GM23338 (cell line): ENCODE data around the gene RAD51B. TPM values are rescaled to one million over a fixed set of nuclear protein-coding genes. Genes with fewer than 3 reads are reported as not detected.

ENCODE experiments used
- ATAC-seq: fragments of 200-7000 bp; cut with Tn5 transposase; 3 replicates; pipeline ENCODE4 v1.9.1; 2020
- DNase-seq: peaks from one replicate; pipeline ENCODE4 v3.0.0-alpha.2; 2015; ENCODE audit warnings: low spot score
- H2AFZ ChIP-seq: fragments of 200-600 bp; sonication (generic); 2 replicates; pipeline ENCODE4 v1.8.0; 2016; ENCODE audit warnings: antibody characterized with exemption, mild to moderate bottlenecking, moderate library complexity
- H3F3A ChIP-seq: fragments of 200-600 bp; sonication (generic); replicated peaks from 2 replicates; pipeline ENCODE4 v1.8.0; 2017; ENCODE audit warnings: antibody characterized with exemption, mixed run types, low read depth
- H3K27ac ChIP-seq: fragments of 200-600 bp; sonication (generic); 2 replicates; pipeline ENCODE4 v1.6.1; 2016; ENCODE audit warnings: low read depth
- H3K27me3 ChIP-seq: fragments of 200-600 bp; sonication (generic); 2 replicates; pipeline ENCODE4 v1.8.0; 2016; ENCODE audit warnings: mild to moderate bottlenecking, mixed run types, moderate library complexity; ENCODE audit not compliant: insufficient read depth
- H3K36me3 ChIP-seq: fragments of 200-600 bp; sonication (generic); 2 replicates; pipeline ENCODE4 v1.8.0; 2016; ENCODE audit warnings: mild to moderate bottlenecking; ENCODE audit not compliant: insufficient read depth
- H3K4me1 ChIP-seq: fragments of 200-600 bp; sonication (generic); 2 replicates; pipeline ENCODE4 v1.8.0; 2016; ENCODE audit warnings: mild to moderate bottlenecking, moderate library complexity; ENCODE audit not compliant: insufficient read depth
- H3K4me2 ChIP-seq: fragments of 200-600 bp; sonication (generic); 2 replicates; pipeline ENCODE4 v1.7.1; 2017; ENCODE audit warnings: mixed run types
- H3K4me3 ChIP-seq: fragments of 200-600 bp; sonication (generic); 2 replicates; pipeline ENCODE4 v1.6.1; 2016; ENCODE audit warnings: mixed run types
- H3K79me2 ChIP-seq: fragments of 200-600 bp; sonication (generic); replicated peaks from 2 replicates; pipeline ENCODE4 v1.8.0; 2017; ENCODE audit warnings: mild to moderate bottlenecking; ENCODE audit not compliant: insufficient read depth
- H3K9me2 ChIP-seq: fragments of 200-600 bp; sonication (generic); 2 replicates; pipeline ENCODE4 v1.8.0; 2017; ENCODE audit not compliant: insufficient read depth
- H4K20me1 ChIP-seq: fragments of 200-600 bp; sonication (generic); replicated peaks from 2 replicates; pipeline ENCODE4 v1.8.0; 2017; ENCODE audit warnings: mild to moderate bottlenecking; ENCODE audit not compliant: insufficient read depth
- H3K27ac Mint-ChIP-seq: 2 replicates; pipeline ENCODE4 v1.8.0; 2020; ENCODE audit warnings: inconsistent platforms, mild to moderate bottlenecking, moderate library complexity, mixed read lengths
- H3K27me3 Mint-ChIP-seq: 3 replicates; pipeline ENCODE4 v1.8.0; 2022; ENCODE audit warnings: low read depth, mild to moderate bottlenecking, moderate library complexity, mixed read lengths, inconsistent platforms; ENCODE audit not compliant: insufficient read depth, poor library complexity
- H3K36me3 Mint-ChIP-seq: 3 replicates; pipeline ENCODE4 v1.8.0; 2021; ENCODE audit warnings: low read depth, mild to moderate bottlenecking, inconsistent platforms, moderate library complexity, mixed read lengths
- H3K4me1 Mint-ChIP-seq: 3 replicates; pipeline ENCODE4 v1.8.0; 2020; ENCODE audit warnings: mild to moderate bottlenecking, inconsistent platforms, mixed read lengths
- H3K4me3 Mint-ChIP-seq: 3 replicates; pipeline ENCODE4 v1.8.0; 2021; ENCODE audit warnings: moderate library complexity, mild to moderate bottlenecking, inconsistent platforms, mixed read lengths
- H3K9me3 Mint-ChIP-seq: 3 replicates; pipeline ENCODE4 v1.8.0; 2020; ENCODE audit warnings: moderate library complexity, mild to moderate bottlenecking, inconsistent platforms, mixed read lengths
- EZH2 ChIP-seq: fragments of 200-600 bp; sonication (generic); IDR thresholded peaks from one replicate; pipeline ENCODE4 v1.8.0; 2017; ENCODE audit warnings: antibody characterized with exemption, mild to moderate bottlenecking, low read depth; ENCODE audit not compliant: unreplicated experiment
- EZH2phosphoT487 ChIP-seq: fragments of 200-600 bp; sonication (generic); IDR thresholded peaks from one replicate; pipeline ENCODE4 v1.8.1; 2018; ENCODE audit warnings: antibody characterized with exemption; ENCODE audit not compliant: unreplicated experiment
- JUNB ChIP-seq: IDR thresholded peaks from one replicate; pipeline ENCODE4 v1.6.1; 2016; ENCODE audit warnings: antibody characterized with exemption; ENCODE audit not compliant: unreplicated experiment
- NANOG ChIP-seq: IDR thresholded peaks from 2 replicates; pipeline ENCODE4 v1.6.1; 2016; ENCODE audit warnings: antibody characterized with exemption, borderline replicate concordance
- POLR2AphosphoS5 ChIP-seq: IDR thresholded peaks from 2 replicates; pipeline ENCODE4 v1.6.1; 2016; ENCODE audit warnings: antibody characterized with exemption, low read depth
- STAT1 ChIP-seq: IDR thresholded peaks from one replicate; pipeline ENCODE4 v1.6.1; 2016; ENCODE audit warnings: antibody characterized with exemption; ENCODE audit not compliant: unreplicated experiment
- ZNF114 ChIP-seq: fragments of 250-450 bp; sonication (Bioruptor Pico); IDR thresholded peaks from 2 replicates; pipeline ENCODE4 v1.5.0; 2020; ENCODE audit warnings: mild to moderate bottlenecking, moderate library complexity
- ZNF331 ChIP-seq: fragments of 250-450 bp; sonication (Bioruptor Pico); IDR thresholded peaks from 2 replicates; pipeline ENCODE4 v1.5.0; 2020; ENCODE audit warnings: low read depth, mild to moderate bottlenecking, moderate library complexity
- polyA plus RNA-seq: library from polyadenylated mRNA; unstranded; fragments of >200 nt; fragmentation: Nextera tagmentation; extraction: Ambion mirVana; gene quantifications from 2 replicates; pipeline ENCODE4 v1.2.1, GENCODE V29; 2016
- total RNA-seq: library from RNA; depleted of rRNA; stranded (reverse); fragments of >200 nt; shearing (Covaris generic); gene quantifications from 2 replicates; pipeline ENCODE4 v1.2.3, GENCODE V29; 2014
- TF ChIP-seq, protein P1 (sequence below), 2 experiments: fragments of 200-600 bp in 1 of 2; sonication (generic) in 1 of 2; conservative IDR thresholded peaks; 2 replicates each; pipeline versions ENCODE4 v1.5.1 to v1.6.1; 2016 to 2017; ENCODE audit warnings: antibody characterized with exemption in 2 of 2, low read depth in 2 of 2, mild to moderate bottlenecking in 2 of 2, moderate library complexity in 1 of 2
- TF ChIP-seq, protein P2 (sequence below): fragments of 250-450 bp; sonication (Bioruptor Pico); IDR thresholded peaks from 2 replicates; pipeline ENCODE4 v1.5.0; 2020; ENCODE audit warnings: mild to moderate bottlenecking, moderate library complexity
- TF ChIP-seq, protein P3 (sequence below): IDR thresholded peaks from one replicate; pipeline ENCODE4 v1.6.1; 2018; ENCODE audit warnings: antibody characterized with exemption; ENCODE audit not compliant: unreplicated experiment
- TF ChIP-seq, protein P4 (sequence below): IDR thresholded peaks from 2 replicates; pipeline ENCODE4 v1.6.1; 2016; ENCODE audit warnings: antibody characterized with exemption

Gene RAD51B
- total and polyA plus RNA-seq, 2 experiments from 2014 or later = 15.7 to 29.1 TPM

DNA sequence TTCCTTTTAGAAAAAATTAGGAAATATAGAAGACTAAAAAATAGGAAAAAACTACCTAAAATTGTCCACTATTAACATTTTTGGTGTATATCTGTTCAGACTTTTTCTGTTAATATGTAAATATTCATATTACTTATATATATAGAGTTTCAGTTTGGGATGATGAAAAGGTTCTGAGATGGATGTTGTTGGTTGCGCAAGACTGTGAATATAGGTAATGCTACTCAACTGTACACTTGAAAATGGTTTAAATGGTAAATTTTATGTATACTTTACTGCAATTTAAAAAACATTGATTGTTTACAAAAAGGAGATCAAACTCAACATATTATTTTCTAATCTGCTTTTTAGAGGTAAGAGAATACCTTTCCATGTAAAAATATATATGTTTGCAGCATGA is 200.9 kb downstream of the RAD51B start:
- H3K36me3 Mint-ChIP-seq = peaks cover 19% of the 10 kb centered on the region
- no peak overlapping the region for H3K4me3 Mint-ChIP-seq
- H3K27ac Mint-ChIP-seq = no peak overlapping the region
- Histone ChIP-seq H3F3A (no peaks in the 10 kb centered on the region), H3K4me3 (no peak overlapping the region), H3K79me2 (no peaks in the 10 kb centered on the region), H3K9me2 (no peaks in the 10 kb centered on the region), H4K20me1 (no peaks in the 10 kb centered on the region), H3K27ac (no peak overlapping the region), H3K4me2 (no peak overlapping the region), H2AFZ (no peak overlapping the region), H3K4me1 (no peaks in the 10 kb centered on the region), H3K36me3 (no peaks in the 10 kb centered on the region), H3K27me3 (no peaks in the 10 kb centered on the region)
- no peak for DNase-seq
- no peak for TF ChIP-seq STAT1
- TF ChIP-seq, protein P1, sequence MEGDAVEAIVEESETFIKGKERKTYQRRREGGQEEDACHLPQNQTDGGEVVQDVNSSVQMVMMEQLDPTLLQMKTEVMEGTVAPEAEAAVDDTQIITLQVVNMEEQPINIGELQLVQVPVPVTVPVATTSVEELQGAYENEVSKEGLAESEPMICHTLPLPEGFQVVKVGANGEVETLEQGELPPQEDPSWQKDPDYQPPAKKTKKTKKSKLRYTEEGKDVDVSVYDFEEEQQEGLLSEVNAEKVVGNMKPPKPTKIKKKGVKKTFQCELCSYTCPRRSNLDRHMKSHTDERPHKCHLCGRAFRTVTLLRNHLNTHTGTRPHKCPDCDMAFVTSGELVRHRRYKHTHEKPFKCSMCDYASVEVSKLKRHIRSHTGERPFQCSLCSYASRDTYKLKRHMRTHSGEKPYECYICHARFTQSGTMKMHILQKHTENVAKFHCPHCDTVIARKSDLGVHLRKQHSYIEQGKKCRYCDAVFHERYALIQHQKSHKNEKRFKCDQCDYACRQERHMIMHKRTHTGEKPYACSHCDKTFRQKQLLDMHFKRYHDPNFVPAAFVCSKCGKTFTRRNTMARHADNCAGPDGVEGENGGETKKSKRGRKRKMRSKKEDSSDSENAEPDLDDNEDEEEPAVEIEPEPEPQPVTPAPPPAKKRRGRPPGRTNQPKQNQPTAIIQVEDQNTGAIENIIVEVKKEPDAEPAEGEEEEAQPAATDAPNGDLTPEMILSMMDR (conservative IDR thresholded peaks at IDR 0.05; ENCODE audit: low read depth in 2 of 2) = no peak
- TF ChIP-seq EZH2phosphoT487 = no peak
- TF ChIP-seq NANOG = no peak
- no peak for TF ChIP-seq EZH2
- no peak for TF ChIP-seq ZNF331
- TF ChIP-seq, protein P2, sequence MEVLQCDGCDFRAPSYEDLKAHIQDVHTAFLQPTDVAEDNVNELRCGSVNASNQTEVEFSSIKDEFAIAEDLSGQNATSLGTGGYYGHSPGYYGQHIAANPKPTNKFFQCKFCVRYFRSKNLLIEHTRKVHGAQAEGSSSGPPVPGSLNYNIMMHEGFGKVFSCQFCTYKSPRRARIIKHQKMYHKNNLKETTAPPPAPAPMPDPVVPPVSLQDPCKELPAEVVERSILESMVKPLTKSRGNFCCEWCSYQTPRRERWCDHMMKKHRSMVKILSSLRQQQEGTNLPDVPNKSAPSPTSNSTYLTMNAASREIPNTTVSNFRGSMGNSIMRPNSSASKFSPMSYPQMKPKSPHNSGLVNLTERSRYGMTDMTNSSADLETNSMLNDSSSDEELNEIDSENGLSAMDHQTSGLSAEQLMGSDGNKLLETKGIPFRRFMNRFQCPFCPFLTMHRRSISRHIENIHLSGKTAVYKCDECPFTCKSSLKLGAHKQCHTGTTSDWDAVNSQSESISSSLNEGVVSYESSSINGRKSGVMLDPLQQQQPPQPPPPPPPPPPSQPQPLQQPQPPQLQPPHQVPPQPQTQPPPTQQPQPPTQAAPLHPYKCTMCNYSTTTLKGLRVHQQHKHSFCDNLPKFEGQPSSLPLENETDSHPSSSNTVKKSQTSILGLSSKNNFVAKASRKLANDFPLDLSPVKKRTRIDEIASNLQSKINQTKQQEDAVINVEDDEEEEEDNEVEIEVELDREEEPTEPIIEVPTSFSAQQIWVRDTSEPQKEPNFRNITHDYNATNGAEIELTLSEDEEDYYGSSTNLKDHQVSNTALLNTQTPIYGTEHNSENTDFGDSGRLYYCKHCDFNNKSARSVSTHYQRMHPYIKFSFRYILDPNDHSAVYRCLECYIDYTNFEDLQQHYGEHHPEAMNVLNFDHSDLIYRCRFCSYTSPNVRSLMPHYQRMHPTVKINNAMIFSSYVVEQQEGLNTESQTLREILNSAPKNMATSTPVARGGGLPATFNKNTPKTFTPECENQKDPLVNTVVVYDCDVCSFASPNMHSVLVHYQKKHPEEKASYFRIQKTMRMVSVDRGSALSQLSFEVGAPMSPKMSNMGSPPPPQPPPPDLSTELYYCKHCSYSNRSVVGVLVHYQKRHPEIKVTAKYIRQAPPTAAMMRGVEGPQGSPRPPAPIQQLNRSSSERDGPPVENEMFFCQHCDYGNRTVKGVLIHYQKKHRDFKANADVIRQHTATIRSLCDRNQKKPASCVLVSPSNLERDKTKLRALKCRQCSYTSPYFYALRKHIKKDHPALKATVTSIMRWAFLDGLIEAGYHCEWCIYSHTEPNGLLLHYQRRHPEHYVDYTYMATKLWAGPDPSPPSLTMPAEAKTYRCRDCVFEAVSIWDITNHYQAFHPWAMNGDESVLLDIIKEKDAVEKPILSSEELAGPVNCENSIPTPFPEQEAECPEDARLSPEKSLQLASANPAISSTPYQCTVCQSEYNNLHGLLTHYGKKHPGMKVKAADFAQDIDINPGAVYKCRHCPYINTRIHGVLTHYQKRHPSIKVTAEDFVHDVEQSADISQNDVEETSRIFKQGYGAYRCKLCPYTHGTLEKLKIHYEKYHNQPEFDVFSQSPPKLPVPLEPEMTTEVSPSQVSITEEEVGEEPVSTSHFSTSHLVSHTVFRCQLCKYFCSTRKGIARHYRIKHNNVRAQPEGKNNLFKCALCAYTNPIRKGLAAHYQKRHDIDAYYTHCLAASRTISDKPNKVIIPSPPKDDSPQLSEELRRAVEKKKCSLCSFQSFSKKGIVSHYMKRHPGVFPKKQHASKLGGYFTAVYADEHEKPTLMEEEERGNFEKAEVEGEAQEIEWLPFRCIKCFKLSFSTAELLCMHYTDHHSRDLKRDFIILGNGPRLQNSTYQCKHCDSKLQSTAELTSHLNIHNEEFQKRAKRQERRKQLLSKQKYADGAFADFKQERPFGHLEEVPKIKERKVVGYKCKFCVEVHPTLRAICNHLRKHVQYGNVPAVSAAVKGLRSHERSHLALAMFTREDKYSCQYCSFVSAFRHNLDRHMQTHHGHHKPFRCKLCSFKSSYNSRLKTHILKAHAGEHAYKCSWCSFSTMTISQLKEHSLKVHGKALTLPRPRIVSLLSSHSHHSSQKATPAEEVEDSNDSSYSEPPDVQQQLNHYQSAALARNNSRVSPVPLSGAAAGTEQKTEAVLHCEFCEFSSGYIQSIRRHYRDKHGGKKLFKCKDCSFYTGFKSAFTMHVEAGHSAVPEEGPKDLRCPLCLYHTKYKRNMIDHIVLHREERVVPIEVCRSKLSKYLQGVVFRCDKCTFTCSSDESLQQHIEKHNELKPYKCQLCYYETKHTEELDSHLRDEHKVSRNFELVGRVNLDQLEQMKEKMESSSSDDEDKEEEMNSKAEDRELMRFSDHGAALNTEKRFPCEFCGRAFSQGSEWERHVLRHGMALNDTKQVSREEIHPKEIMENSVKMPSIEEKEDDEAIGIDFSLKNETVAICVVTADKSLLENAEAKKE (CRISPR knock-in tag) = no peak
- TF ChIP-seq, protein P3, sequence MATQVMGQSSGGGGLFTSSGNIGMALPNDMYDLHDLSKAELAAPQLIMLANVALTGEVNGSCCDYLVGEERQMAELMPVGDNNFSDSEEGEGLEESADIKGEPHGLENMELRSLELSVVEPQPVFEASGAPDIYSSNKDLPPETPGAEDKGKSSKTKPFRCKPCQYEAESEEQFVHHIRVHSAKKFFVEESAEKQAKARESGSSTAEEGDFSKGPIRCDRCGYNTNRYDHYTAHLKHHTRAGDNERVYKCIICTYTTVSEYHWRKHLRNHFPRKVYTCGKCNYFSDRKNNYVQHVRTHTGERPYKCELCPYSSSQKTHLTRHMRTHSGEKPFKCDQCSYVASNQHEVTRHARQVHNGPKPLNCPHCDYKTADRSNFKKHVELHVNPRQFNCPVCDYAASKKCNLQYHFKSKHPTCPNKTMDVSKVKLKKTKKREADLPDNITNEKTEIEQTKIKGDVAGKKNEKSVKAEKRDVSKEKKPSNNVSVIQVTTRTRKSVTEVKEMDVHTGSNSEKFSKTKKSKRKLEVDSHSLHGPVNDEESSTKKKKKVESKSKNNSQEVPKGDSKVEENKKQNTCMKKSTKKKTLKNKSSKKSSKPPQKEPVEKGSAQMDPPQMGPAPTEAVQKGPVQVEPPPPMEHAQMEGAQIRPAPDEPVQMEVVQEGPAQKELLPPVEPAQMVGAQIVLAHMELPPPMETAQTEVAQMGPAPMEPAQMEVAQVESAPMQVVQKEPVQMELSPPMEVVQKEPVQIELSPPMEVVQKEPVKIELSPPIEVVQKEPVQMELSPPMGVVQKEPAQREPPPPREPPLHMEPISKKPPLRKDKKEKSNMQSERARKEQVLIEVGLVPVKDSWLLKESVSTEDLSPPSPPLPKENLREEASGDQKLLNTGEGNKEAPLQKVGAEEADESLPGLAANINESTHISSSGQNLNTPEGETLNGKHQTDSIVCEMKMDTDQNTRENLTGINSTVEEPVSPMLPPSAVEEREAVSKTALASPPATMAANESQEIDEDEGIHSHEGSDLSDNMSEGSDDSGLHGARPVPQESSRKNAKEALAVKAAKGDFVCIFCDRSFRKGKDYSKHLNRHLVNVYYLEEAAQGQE = no peak
- TF ChIP-seq ZNF114 = no peak
- no peak for TF ChIP-seq JUNB
- TF ChIP-seq, protein P4, sequence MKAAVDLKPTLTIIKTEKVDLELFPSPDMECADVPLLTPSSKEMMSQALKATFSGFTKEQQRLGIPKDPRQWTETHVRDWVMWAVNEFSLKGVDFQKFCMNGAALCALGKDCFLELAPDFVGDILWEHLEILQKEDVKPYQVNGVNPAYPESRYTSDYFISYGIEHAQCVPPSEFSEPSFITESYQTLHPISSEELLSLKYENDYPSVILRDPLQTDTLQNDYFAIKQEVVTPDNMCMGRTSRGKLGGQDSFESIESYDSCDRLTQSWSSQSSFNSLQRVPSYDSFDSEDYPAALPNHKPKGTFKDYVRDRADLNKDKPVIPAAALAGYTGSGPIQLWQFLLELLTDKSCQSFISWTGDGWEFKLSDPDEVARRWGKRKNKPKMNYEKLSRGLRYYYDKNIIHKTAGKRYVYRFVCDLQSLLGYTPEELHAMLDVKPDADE = no peak
- no peak for TF ChIP-seq POLR2AphosphoS5
- H3K27me3 Mint-ChIP-seq = peaks cover 3% of the 10 kb centered on the region
- ATAC-seq = no peak
- H3K4me1 Mint-ChIP-seq = peaks cover 5% of the 10 kb centered on the region; the same call in 2 of the 3 replicates
- H3K9me3 Mint-ChIP-seq = peaks cover 14% of the 10 kb centered on the region
